H1 (cell line): Measurements from ENCODE around the gene SCGN. TPM values are rescaled to one million over a fixed set of nuclear protein-coding genes. Genes with fewer than 3 reads are reported as not detected.

Experiments
- CTCF ChIA-PET: fragments of 300-600 bp; sonication (Branson Sonifier 250); formaldehyde crosslinking; loops from one replicate; lab custom pipeline; 2021; ENCODE audit not compliant: partially characterized antibody; lab: Charles Lee
- POLR2A ChIA-PET: fragments of 300-600 bp; sonication (Branson Sonifier 250); formaldehyde crosslinking; loops from one replicate; lab custom pipeline; 2021; ENCODE audit warnings: inconsistent platforms; ENCODE audit not compliant: partially characterized antibody; lab: Charles Lee
- DNase-seq, 2 experiments: peaks; one replicate each; pipeline versions ENCODE4 v3.0.0 to v3.0.0-alpha.2; 2010 to 2022; ENCODE audit warnings: low spot score in 2 of 2, low read depth in 1 of 2, mixed read lengths in 1 of 2
- FAIRE-seq: peaks from 2 replicates; lab custom pipeline; 2011; peaks lifted over from hg19 to GRCh38; lab: Jason Lieb, UNC
- H2AFZ ChIP-seq: 2 replicates; pipeline ENCODE4 v1.8.1; 2012; ENCODE audit warnings: low read length, inconsistent platforms
- H2AK5ac ChIP-seq: 2 replicates; pipeline ENCODE4 v1.6.1; 2013; ENCODE audit warnings: low read depth, low read length
- H2BK120ac ChIP-seq: replicated peaks from 2 replicates; pipeline ENCODE3; 2013; ENCODE audit warnings: low read depth, low read length, inconsistent platforms
- H2BK12ac ChIP-seq: 2 replicates; pipeline ENCODE4 v1.6.1; 2013; ENCODE audit warnings: low read depth, low read length
- H2BK15ac ChIP-seq: 2 replicates; pipeline ENCODE4 v1.6.1; 2013; ENCODE audit warnings: low read length
- H2BK20ac ChIP-seq: 2 replicates; pipeline ENCODE4 v1.6.1; 2013; ENCODE audit warnings: low read length
- H2BK5ac ChIP-seq: 2 replicates; pipeline ENCODE4 v1.6.1; 2013; ENCODE audit warnings: low read depth, low read length
- H3K14ac ChIP-seq: 2 replicates; pipeline ENCODE4 v1.6.1; 2013; ENCODE audit warnings: inconsistent platforms; ENCODE audit not compliant: insufficient read length
- H3K18ac ChIP-seq: 2 replicates; pipeline ENCODE4 v1.6.1; 2013; ENCODE audit warnings: low read length; ENCODE audit errors: extremely low read depth
- H3K23ac ChIP-seq: 2 replicates; pipeline ENCODE4 v1.6.1; 2013; ENCODE audit warnings: inconsistent platforms; ENCODE audit not compliant: insufficient read length
- H3K23me2 ChIP-seq: 2 replicates; pipeline ENCODE4 v1.6.1; 2013; ENCODE audit warnings: low read depth, low read length
- H3K27ac ChIP-seq: 2 replicates; pipeline ENCODE4 v1.6.1; 2011; ENCODE audit warnings: low read depth, low read length, inconsistent platforms
- H3K27me3 ChIP-seq, 4 experiments: replicated peaks in 1 of 4; 1 replicate in 1 of 4; 2 replicates in 3 of 4; pipeline versions ENCODE4 v1.6.1 to v1.8.1; 2011 to 2013; ENCODE audit warnings: low read length in 3 of 4, mild to moderate bottlenecking in 3 of 4, inconsistent platforms in 2 of 4, mixed read lengths in 2 of 4, moderate library complexity in 1 of 4; ENCODE audit not compliant: control insufficient read depth in 3 of 4, insufficient read depth in 3 of 4; ENCODE audit errors: extremely low read depth in 1 of 4
- H3K36me3 ChIP-seq, 4 experiments: 2 replicates each; pipeline versions ENCODE4 v1.6.1 to v1.8.1; 2011 to 2013; ENCODE audit warnings: mild to moderate bottlenecking in 4 of 4, low read length in 3 of 4, moderate library complexity in 2 of 4, control low read depth in 1 of 4, inconsistent platforms in 1 of 4; ENCODE audit not compliant: insufficient read depth in 4 of 4, control insufficient read depth in 2 of 4
- H3K4ac ChIP-seq: replicated peaks from 2 replicates; pipeline ENCODE3; 2013; ENCODE audit warnings: low read length, low read depth, mixed read lengths, inconsistent platforms; ENCODE audit not compliant: insufficient read length
- H3K4me1 ChIP-seq, 4 experiments: replicated peaks in 1 of 4; 1 replicate in 1 of 4; 2 replicates in 3 of 4; pipeline versions ENCODE4 v1.6.1 to v1.8.1; 2011 to 2013; ENCODE audit warnings: low read length in 3 of 4, inconsistent platforms in 2 of 4, mixed read lengths in 1 of 4; ENCODE audit not compliant: insufficient read depth in 4 of 4, control insufficient read depth in 3 of 4
- H3K4me2 ChIP-seq, 2 experiments: 2 replicates each; pipeline versions ENCODE4 v1.6.1 to v1.8.1; 2011 to 2013; ENCODE audit warnings: low read depth in 2 of 2, low read length in 2 of 2, control low read depth in 1 of 2, inconsistent platforms in 1 of 2, mild to moderate bottlenecking in 1 of 2; ENCODE audit not compliant: insufficient read depth in 1 of 2
- H3K4me3 ChIP-seq, 4 experiments: fragments of 200-600, 300-600 bp in 1 of 4; sonication (generic), shearing (Covaris generic), sonication (Bioruptor Twin) in 1 of 4; 2 replicates each; pipeline versions ENCODE4 v1.5.1 to v1.8.1; 2011 to 2016; ENCODE audit warnings: low read length in 4 of 4, low read depth in 3 of 4, control low read depth in 2 of 4, inconsistent platforms in 2 of 4, mild to moderate bottlenecking in 2 of 4, mixed read lengths in 1 of 4, moderate library complexity in 1 of 4; ENCODE audit not compliant: insufficient read depth in 2 of 4; ENCODE audit errors: extremely low read depth in 1 of 4
- H3K56ac ChIP-seq: replicated peaks from 2 replicates; pipeline ENCODE3; 2013; ENCODE audit warnings: low read depth, mild to moderate bottlenecking, mixed read lengths, low read length, inconsistent platforms; ENCODE audit not compliant: insufficient read length
- H3K79me1 ChIP-seq: 2 replicates; pipeline ENCODE4 v1.6.1; 2013; ENCODE audit warnings: low read depth, low read length, control low read depth
- H3K79me2 ChIP-seq, 2 experiments: 2 replicates each; pipeline versions ENCODE4 v1.6.1 to v1.8.1; 2012 to 2013; ENCODE audit warnings: low read length in 2 of 2, mild to moderate bottlenecking in 2 of 2, inconsistent platforms in 1 of 2; ENCODE audit not compliant: insufficient read depth in 2 of 2, control insufficient read depth in 1 of 2
- H3K9ac ChIP-seq, 4 experiments: replicated peaks in 1 of 4; 1 replicate in 1 of 4; 2 replicates in 3 of 4; pipeline versions ENCODE4 v1.6.1 to v1.8.1; 2011 to 2013; ENCODE audit warnings: low read depth in 3 of 4, low read length in 3 of 4, control low read depth in 2 of 4, mild to moderate bottlenecking in 2 of 4, moderate library complexity in 2 of 4, inconsistent platforms in 1 of 4; ENCODE audit errors: extremely low read depth in 1 of 4
- H3K9me3 ChIP-seq, 2 experiments: 2 replicates each; pipeline versions ENCODE4 v1.6.1 to v1.8.1; 2012 to 2013; ENCODE audit warnings: mild to moderate bottlenecking in 2 of 2, moderate library complexity in 2 of 2, control low read depth in 1 of 2, inconsistent platforms in 1 of 2, low read depth in 1 of 2, low read length in 1 of 2, mixed read lengths in 1 of 2; ENCODE audit not compliant: insufficient read depth in 2 of 2
- H4K20me1 ChIP-seq, 2 experiments: replicated peaks in 1 of 2; 2 replicates each; pipeline versions ENCODE3 to v1.8.1; 2011 to 2013; ENCODE audit warnings: inconsistent platforms in 2 of 2, low read length in 2 of 2, mild to moderate bottlenecking in 1 of 2; ENCODE audit not compliant: insufficient read depth in 2 of 2, control insufficient read depth in 1 of 2
- H4K5ac ChIP-seq: 2 replicates; pipeline ENCODE4 v1.6.1; 2013; ENCODE audit warnings: low read length, low read depth, mixed read lengths, inconsistent platforms; ENCODE audit not compliant: insufficient read length
- H4K8ac ChIP-seq: 2 replicates; pipeline ENCODE4 v1.8.0; 2013; ENCODE audit warnings: mild to moderate bottlenecking, moderate library complexity, low read length, inconsistent platforms; ENCODE audit not compliant: insufficient read depth; ENCODE audit errors: extremely low read depth
- H4K91ac ChIP-seq: replicated peaks from 2 replicates; pipeline ENCODE3; 2013; ENCODE audit warnings: low read length, mixed read lengths, inconsistent platforms; ENCODE audit not compliant: insufficient read length
- ASH2L ChIP-seq: fragments of 200-600, 300-600 bp; sonication (generic); IDR thresholded peaks from one replicate; pipeline ENCODE4 v1.7.1; 2017; ENCODE audit warnings: low read length
- CBX5 ChIP-seq: fragments of 300-800, 300-1000 bp; sonication (generic); IDR thresholded peaks from 2 replicates; pipeline ENCODE4 v1.7.1; 2016; ENCODE audit warnings: antibody characterized with exemption, low read length, low read depth
- PHF8 ChIP-seq: fragments of 200-600 bp; sonication (generic); conservative IDR thresholded peaks from 2 replicates; pipeline ENCODE4 v1.7.1; 2012; ENCODE audit warnings: low read depth, mild to moderate bottlenecking, inconsistent platforms, low read length, moderate library complexity
- WGBS, 2 experiments: shearing (Covaris generic) in 1 of 2; methylation state at CpG; one replicate each; pipeline versions ENCODE4 v1.1.6 to v1.1.7; 2013 to 2015; ENCODE audit warnings: low lambda C conversion rate in 2 of 2, mixed read lengths in 2 of 2, inconsistent platforms in 1 of 2, low coverage in 1 of 2, missing lambda C conversion rate in 1 of 2; ENCODE audit not compliant: insufficient replicate concordance in 2 of 2, insufficient coverage in 1 of 2, insufficient read length in 1 of 2; ENCODE audit errors: extremely low coverage in 1 of 2, missing lambda C conversion rate in 1 of 2; 5-methylcytosine and 5-hydroxymethylcytosine counted together
- polyA plus RNA-seq, 7 experiments: library from polyadenylated mRNA; depleted of rRNA in 3 of 7; stranded (reverse) in 5 of 7; unstranded in 2 of 7; fragments of >200 nt in 5 of 7; fragments of 200-250 nt in 2 of 7; gene quantifications; 1 replicate in 5 of 7; 2 replicates in 1 of 7; 4 replicates in 1 of 7; pipeline versions ENCODE4 v1.2.1 to v1.2.3, GENCODE V29; 2011 to 2013; ENCODE audit warnings: missing spikeins in 2 of 7, mixed read lengths in 2 of 7
- total RNA-seq: library from RNA; stranded (reverse); fragmentation: NEBNext Ultra II Directional; extraction: Animal tissue kit (Norgen Biotek cat#: 25700); gene quantifications from 2 replicates; pipeline ENCODE4 v1.2.1, GENCODE V29; 2021
- TF ChIP-seq, protein P1 (sequence below): IDR thresholded peaks from 2 replicates; pipeline ENCODE4 v1.6.1; 2012; ENCODE audit warnings: inconsistent platforms

The SCGN gene
- total and polyA plus RNA-seq, 2 of the 8 experiments (the other 6 are each of a cell fraction or from before 2014, with no cell fraction given): not detected

DNA sequence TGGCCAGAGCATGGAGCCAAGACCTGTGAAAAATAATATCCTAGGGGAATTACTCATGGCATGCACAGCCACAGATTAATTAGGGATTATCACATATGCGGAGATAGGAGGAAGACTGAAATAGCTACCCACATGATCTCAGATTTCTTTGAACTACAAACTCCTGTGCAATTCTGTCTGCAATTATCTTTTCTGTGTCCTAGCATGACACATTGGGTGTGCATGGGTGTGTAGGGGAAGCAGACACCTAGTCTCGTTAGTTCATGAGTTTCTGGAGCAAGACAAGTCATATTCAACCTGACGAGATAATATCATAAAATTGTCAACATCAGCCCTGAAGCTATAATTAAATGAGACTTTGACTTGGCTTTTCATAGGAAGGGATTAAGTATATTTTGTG, 98.9 kb downstream of the SCGN start:
- no peak for DNase-seq
- Histone ChIP-seq H3K14ac (no peak overlapping the region), H2BK5ac (no peak overlapping the region), H3K79me2 (no peaks in the 10 kb centered on the region), H3K56ac (no peak overlapping the region), H3K4me1 (no peaks in the 10 kb centered on the region), H4K8ac (no peak overlapping the region), H3K36me3 (no peaks in the 10 kb centered on the region), H2AFZ (no peak overlapping the region), H3K23me2 (no peaks in the 10 kb centered on the region; the same call in 1 of the 2 replicates), H2AK5ac (no peak overlapping the region), H2BK20ac (no peak overlapping the region), H3K27me3 (no peaks in the 10 kb centered on the region), H3K4me3 (no peak overlapping the region), H2BK12ac (no peak overlapping the region), H4K20me1 (no peaks in the 10 kb centered on the region), H3K18ac (no peak overlapping the region), H2BK120ac (no peak overlapping the region), H2BK15ac (no peak overlapping the region), H3K79me1 (no peaks in the 10 kb centered on the region), H4K5ac (no peak overlapping the region), H3K4ac (no peak overlapping the region), H3K9me3 (no peaks in the 10 kb centered on the region), H3K23ac (no peak overlapping the region), H3K9ac (no peak overlapping the region), H4K91ac (no peak overlapping the region), H3K4me2 (no peak overlapping the region), H3K27ac (no peak overlapping the region)
- TF ChIP-seq, protein P1, sequence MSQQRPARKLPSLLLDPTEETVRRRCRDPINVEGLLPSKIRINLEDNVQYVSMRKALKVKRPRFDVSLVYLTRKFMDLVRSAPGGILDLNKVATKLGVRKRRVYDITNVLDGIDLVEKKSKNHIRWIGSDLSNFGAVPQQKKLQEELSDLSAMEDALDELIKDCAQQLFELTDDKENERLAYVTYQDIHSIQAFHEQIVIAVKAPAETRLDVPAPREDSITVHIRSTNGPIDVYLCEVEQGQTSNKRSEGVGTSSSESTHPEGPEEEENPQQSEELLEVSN: no peak
- TF ChIP-seq PHF8: no peak
- TF ChIP-seq CBX5: no peak
- TF ChIP-seq ASH2L: no peak
- POLR2A ChIA-PET: no interaction called here
- CTCF ChIA-PET: interaction anchor here (1.5 to 3.0 kb wide), 5 partner anchors 8 to 253 kb away, joined by 3 to 13 read pairs (median 5); no protein-coding TSS in a partner anchor
- no peak for FAIRE-seq
- WGBS, 2 experiments: 63% methylated on average over 3 of the region's 3 CpGs; no CpG with 5 or more reads in 1 of the 2 experiments
